Measurements from ENCODE around the gene FCRL3. TPM values are rescaled to one million over a fixed set of nuclear protein-coding genes. Genes with fewer than 3 reads are reported as not detected.

FCRL3 gene
- total and polyA plus RNA-seq, 2 of the 13 experiments (the other 11 are each of a cell fraction or from before 2014, with no cell fraction given): not detected

DNA sequence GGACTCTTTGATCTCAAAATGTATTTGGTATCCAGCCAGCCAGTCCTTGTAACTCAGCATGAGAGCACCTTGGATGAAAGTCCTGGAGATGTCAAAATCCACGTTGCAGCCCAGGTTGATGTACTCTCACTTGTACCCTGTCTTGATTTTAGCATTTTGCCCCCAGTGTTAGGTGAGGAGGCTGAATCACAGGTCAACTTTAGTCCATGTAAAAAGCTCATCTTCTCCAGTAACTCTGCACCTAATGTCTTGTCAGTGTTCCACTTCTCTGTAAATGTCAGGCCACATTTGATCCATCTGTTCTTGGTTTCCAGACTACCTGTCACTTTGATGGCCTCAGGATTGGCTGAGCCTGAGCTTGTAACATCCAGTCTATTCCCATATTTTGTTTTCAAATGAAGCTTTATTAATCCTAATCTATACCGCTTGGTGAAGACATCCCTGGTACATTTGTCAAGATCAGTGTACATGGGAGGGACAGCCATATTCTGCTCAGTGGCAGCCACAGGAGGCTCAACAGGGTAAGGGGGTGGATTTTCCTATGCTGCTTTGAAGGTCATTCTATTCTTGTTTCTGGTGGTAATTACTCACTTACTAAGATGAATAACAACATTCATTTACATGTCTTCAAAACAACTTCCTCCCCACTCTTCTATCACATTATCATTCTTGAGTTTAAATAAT is 24.1 kb upstream of the FCRL3 start:
- H3K4me1 ChIP-seq (ENCODE audit: insufficient read depth, low read length): no peaks in the 10 kb centered on the region
- BruUV-seq (replicated peaks): no TSS peak
- H3K27ac ChIP-seq (ENCODE audit: extremely low read length, insufficient read depth, low read length): no peak overlapping the region
- no peaks in the 10 kb centered on the region; a peak in 1 of 5 replicates for H3K27me3 ChIP-seq (ENCODE audit: control insufficient read depth in 1 of 2, insufficient read depth in 2 of 2, low read length in 2 of 2)
- H3K9me3 ChIP-seq (ENCODE audit: low read length): peaks cover 22% of the 10 kb centered on the region
- FAIRE-seq (no peak), DNase-seq (ENCODE audit: low spot score) (no peak), ATAC-seq (no peak)
- no peaks in the 10 kb centered on the region for H4K20me1 ChIP-seq (ENCODE audit: insufficient read depth, low read length)
- H3K4me3 ChIP-seq (replicated peaks in 1 of 3; ENCODE audit: insufficient read depth in 1 of 3, low read depth in 2 of 3, low read length in 3 of 3): no peak overlapping the region
- no peaks in the 10 kb centered on the region for H3K36me3 ChIP-seq (replicated peaks in 1 of 2; ENCODE audit: control insufficient read depth in 1 of 2, insufficient read depth in 2 of 2, low read length in 2 of 2)
- ChIA-PET POLR2A (no interaction called here), CTCF (ENCODE audit: low intra/inter-chr PET ratio, low total read pairs) (no interaction called here)
- H2AFZ ChIP-seq (ENCODE audit: low read length): no peak overlapping the region
- in situ Hi-C loops (cut with HindIII; ENCODE audit: extremely low pct_ligation_motif_present, low pct_unique_long_range_greater_than_20kb): no loop called here
- intact Hi-C loops (cut with micrococcal nuclease; ENCODE audit: unreplicated experiment): no loop called here
- H3K9ac ChIP-seq (ENCODE audit: insufficient read depth, low read depth, low read length): no peak overlapping the region
- WGBS (ENCODE audit: low lambda C conversion rate): 50% methylated on average over 1 of the region's 2 CpGs
- H3K4me2 ChIP-seq (ENCODE audit: low read depth, low read length): no peak overlapping the region
- no peaks in the 10 kb centered on the region for H3K79me2 ChIP-seq (ENCODE audit: insufficient read depth, low read length)
- TF ChIP-seq ZNF792 (CRISPR knock-in tag; IDR thresholded peaks at IDR 0.05) (no peak), ZNF512B (CRISPR knock-in tag; IDR thresholded peaks at IDR 0.05; ENCODE audit: borderline replicate concordance) (no peak), ZNF572 (CRISPR knock-in tag; IDR thresholded peaks at IDR 0.05) (no peak), ZNF652 (CRISPR knock-in tag; IDR thresholded peaks at IDR 0.05; ENCODE audit: borderline replicate concordance, low read depth) (no peak), SMARCC2 (IDR thresholded peaks at IDR 0.05) (no peak), KAT8 (CRISPR knock-in tag; IDR thresholded peaks at IDR 0.05) (no peak), PCBP2 (optimal IDR thresholded peaks at IDR 0.05; ENCODE audit: low read depth, low read length, poor library complexity, severe bottlenecking) (no peak), MXD4 (CRISPR knock-in tag; IDR thresholded peaks at IDR 0.05) (no peak), FOXA1 (IDR thresholded peaks at IDR 0.05) (no peak), FOXA1 (CRISPR knock-in tag; IDR thresholded peaks at IDR 0.05) (no peak), HNF1A (IDR thresholded peaks at IDR 0.05; ENCODE audit: low read depth) (no peak), HNF1A (CRISPR knock-in tag; IDR thresholded peaks at IDR 0.05; ENCODE audit: borderline replicate concordance) (no peak)
- TF ChIP-seq, protein P1, sequence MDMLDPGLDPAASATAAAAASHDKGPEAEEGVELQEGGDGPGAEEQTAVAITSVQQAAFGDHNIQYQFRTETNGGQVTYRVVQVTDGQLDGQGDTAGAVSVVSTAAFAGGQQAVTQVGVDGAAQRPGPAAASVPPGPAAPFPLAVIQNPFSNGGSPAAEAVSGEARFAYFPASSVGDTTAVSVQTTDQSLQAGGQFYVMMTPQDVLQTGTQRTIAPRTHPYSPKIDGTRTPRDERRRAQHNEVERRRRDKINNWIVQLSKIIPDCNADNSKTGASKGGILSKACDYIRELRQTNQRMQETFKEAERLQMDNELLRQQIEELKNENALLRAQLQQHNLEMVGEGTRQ (IDR thresholded peaks at IDR 0.05; ENCODE audit: low read depth, low read length): no peak
- TF ChIP-seq, protein P1 (CRISPR knock-in tag; IDR thresholded peaks at IDR 0.05; ENCODE audit: borderline replicate concordance): no peak

Measured in HepG2 (cell line).